IMR-90 (cell line): ENCODE data around the gene MBOAT2. TPM values are rescaled to one million over a fixed set of nuclear protein-coding genes. Genes with fewer than 3 reads are reported as not detected.

ENCODE experiments used
- ATAC-seq: fragments of 200-7000 bp; cut with Tn5 transposase; 2 replicates; pipeline ENCODE4 v1.9.1; 2020; ENCODE audit warnings: low read depth, mild to moderate bottlenecking, moderate library complexity
- BruUV-seq: library from RNA; stranded (reverse); fragments of 400-500 nt; replicated peaks from 2 replicates; lab custom pipeline; 2021; lab: Mats Ljungman, UMichigan
- CTCF ChIA-PET: fragments of 300-600 bp; formaldehyde crosslinking; extraction: SDS; loops from one replicate; lab custom pipeline; 2021; ENCODE audit warnings: antibody characterized with exemption; lab: Yijun Ruan, JAX
- POLR2A ChIA-PET: fragments of 300-600 bp; sonication (Branson Sonifier 250); formaldehyde crosslinking; loops from one replicate; lab custom pipeline; 2022; ENCODE audit warnings: antibody characterized with exemption; ENCODE audit not compliant: unreplicated experiment; lab: Charles Lee
- DNase-seq: peaks from one replicate; pipeline ENCODE4 v3.0.0; 2013
- H2AFZ ChIP-seq: replicated peaks from 2 replicates; pipeline ENCODE3; 2013; ENCODE audit warnings: low read length, mild to moderate bottlenecking; ENCODE audit not compliant: poor library complexity
- H2AK5ac ChIP-seq: 2 replicates; pipeline ENCODE4 v1.6.1; 2013; ENCODE audit warnings: low read depth, low read length, inconsistent platforms
- H2AK9ac ChIP-seq: replicated peaks from 2 replicates; pipeline ENCODE3; 2013; ENCODE audit warnings: mild to moderate bottlenecking, low read depth, low read length, moderate library complexity; ENCODE audit not compliant: poor library complexity
- H2BK120ac ChIP-seq: 2 replicates; pipeline ENCODE4 v1.6.1; 2013; ENCODE audit warnings: low read depth, low read length, inconsistent platforms
- H2BK15ac ChIP-seq: 3 replicates; pipeline ENCODE4 v1.6.1; 2013; ENCODE audit warnings: low read depth, low read length, inconsistent platforms
- H2BK20ac ChIP-seq: 2 replicates; pipeline ENCODE4 v1.6.1; 2013; ENCODE audit warnings: low read depth, mild to moderate bottlenecking, inconsistent platforms, low read length, moderate library complexity
- H2BK5ac ChIP-seq: 2 replicates; pipeline ENCODE4 v1.6.1; 2013; ENCODE audit warnings: mild to moderate bottlenecking, low read depth, low read length, inconsistent platforms; ENCODE audit not compliant: poor library complexity, severe bottlenecking
- H3K14ac ChIP-seq: replicated peaks from 2 replicates; pipeline ENCODE4 v1.6.1; 2013; ENCODE audit warnings: low read depth, low read length, inconsistent platforms
- H3K18ac ChIP-seq: 2 replicates; pipeline ENCODE4 v1.6.1; 2013; ENCODE audit warnings: low read depth, low read length, control low read depth
- H3K23ac ChIP-seq: 2 replicates; pipeline ENCODE4 v1.6.1; 2013; ENCODE audit warnings: low read depth, low read length, inconsistent platforms
- H3K27ac ChIP-seq: 2 replicates; pipeline ENCODE4 v1.5.1; 2013; ENCODE audit warnings: mild to moderate bottlenecking, control low read depth, low read length; ENCODE audit not compliant: insufficient read depth
- H3K27me3 ChIP-seq: 2 replicates; pipeline ENCODE4 v1.6.1; 2013; ENCODE audit warnings: low read length; ENCODE audit not compliant: control insufficient read depth, insufficient read depth
- H3K36me3 ChIP-seq: 2 replicates; pipeline ENCODE4 v1.6.1; 2013; ENCODE audit warnings: low read length, mixed read lengths; ENCODE audit not compliant: control insufficient read depth, insufficient read depth
- H3K4ac ChIP-seq: 2 replicates; pipeline ENCODE4 v1.6.1; 2013; ENCODE audit warnings: low read depth, low read length, inconsistent platforms
- H3K4me1 ChIP-seq: 2 replicates; pipeline ENCODE4 v1.6.1; 2013; ENCODE audit warnings: low read length, mixed read lengths; ENCODE audit not compliant: control insufficient read depth, insufficient read depth
- H3K4me2 ChIP-seq: 2 replicates; pipeline ENCODE4 v1.6.1; 2013; ENCODE audit warnings: low read depth, mild to moderate bottlenecking, control low read depth, low read length, moderate library complexity
- H3K4me3 ChIP-seq: 2 replicates; pipeline ENCODE4 v1.5.1; 2013; ENCODE audit warnings: low read depth, mild to moderate bottlenecking, control low read depth, low read length, moderate library complexity; ENCODE audit not compliant: insufficient read depth
- H3K56ac ChIP-seq: 2 replicates; pipeline ENCODE4 v1.6.1; 2013; ENCODE audit warnings: low read length, inconsistent platforms; ENCODE audit not compliant: insufficient read depth; ENCODE audit errors: extremely low read depth
- H3K79me1 ChIP-seq, 2 experiments: 2 replicates each; pipeline ENCODE4 v1.6.1; 2013; ENCODE audit warnings: low read length in 2 of 2, inconsistent platforms in 1 of 2, low read depth in 1 of 2
- H3K9ac ChIP-seq: 2 replicates; pipeline ENCODE4 v1.6.1; 2013; ENCODE audit warnings: low read depth, low read length, control low read depth
- H3K9me1 ChIP-seq: 2 replicates; pipeline ENCODE4 v1.6.1; 2013; ENCODE audit warnings: low read length, inconsistent platforms; ENCODE audit not compliant: insufficient read depth
- H3K9me3 ChIP-seq: 2 replicates; pipeline ENCODE4 v1.6.1; 2013; ENCODE audit warnings: low read length; ENCODE audit not compliant: control insufficient read depth, insufficient read depth
- H4K20me1 ChIP-seq: 2 replicates; pipeline ENCODE4 v1.6.1; 2013; ENCODE audit warnings: low read length, inconsistent platforms; ENCODE audit not compliant: insufficient read depth
- H4K5ac ChIP-seq: 2 replicates; pipeline ENCODE4 v1.6.1; 2013; ENCODE audit warnings: mild to moderate bottlenecking, low read depth, low read length, control low read depth
- H4K8ac ChIP-seq, 2 experiments: 2 replicates each; pipeline ENCODE4 v1.6.1; 2013; ENCODE audit warnings: low read depth in 2 of 2, low read length in 2 of 2, control low read depth in 1 of 2, inconsistent platforms in 1 of 2
- H4K91ac ChIP-seq: 2 replicates; pipeline ENCODE4 v1.6.1; 2013; ENCODE audit warnings: low read depth, low read length, inconsistent platforms; ENCODE audit not compliant: insufficient read depth
- BHLHE40 ChIP-seq: fragments of 150-350 bp; IDR thresholded peaks from 2 replicates; pipeline ENCODE4 v1.6.1; 2016; ENCODE audit warnings: mild to moderate bottlenecking, low read depth, low read length
- CHD1 ChIP-seq: IDR thresholded peaks from 2 replicates; pipeline ENCODE4 v1.6.1; 2012; ENCODE audit warnings: low read depth, low read length, improper control_type of control experiment
- FOS ChIP-seq: fragments of 150-350 bp; IDR thresholded peaks from 2 replicates; pipeline ENCODE4 v1.6.1; 2016; ENCODE audit warnings: low read depth, low read length
- MAZ ChIP-seq: IDR thresholded peaks from 2 replicates; pipeline ENCODE4 v1.6.1; 2012; ENCODE audit warnings: low read depth, mild to moderate bottlenecking, low read length, improper control_type of control experiment, moderate library complexity, borderline replicate concordance
- MXI1 ChIP-seq: IDR thresholded peaks from 2 replicates; pipeline ENCODE4 v1.6.1; 2012; ENCODE audit warnings: low read depth, mild to moderate bottlenecking, low read length, moderate library complexity, borderline replicate concordance
- NFE2L2 ChIP-seq: fragments of 150-350 bp; IDR thresholded peaks from 2 replicates; pipeline ENCODE4 v1.6.1; 2016; ENCODE audit warnings: low read depth, mild to moderate bottlenecking, low read length
- POLR2A ChIP-seq: IDR thresholded peaks from 2 replicates; pipeline ENCODE4 v1.6.1; 2012; ENCODE audit warnings: mild to moderate bottlenecking, low read depth, low read length
- RAD21 ChIP-seq: IDR thresholded peaks from 2 replicates; pipeline ENCODE4 v1.6.1; 2012; ENCODE audit warnings: low read length, improper control_type of control experiment
- RFX5 ChIP-seq: IDR thresholded peaks from 2 replicates; pipeline ENCODE4 v1.8.0; 2012; ENCODE audit warnings: low read depth, mild to moderate bottlenecking, low read length, moderate library complexity
- WGBS, 2 experiments: methylation state at CpG; one replicate each; pipeline versions ENCODE4 v1.1.5 to v1.1.7; 2013; ENCODE audit warnings: missing lambda C conversion rate in 2 of 2; ENCODE audit not compliant: insufficient read length in 1 of 2; ENCODE audit errors: extremely low coverage in 2 of 2; 5-methylcytosine and 5-hydroxymethylcytosine counted together
- dilution Hi-C: fragments of 300-500 bp; cut with HindIII; formaldehyde crosslinking; loops from one replicate; pipeline ENCODE4 v1.14.3; 2018; ENCODE audit warnings: low sequenced_read_pairs; ENCODE audit not compliant: unreplicated experiment
- in situ Hi-C: fragments of 300-500 bp; cut with MboI; formaldehyde crosslinking; loops from 3 replicates; pipeline ENCODE4 v1.14.3; 2019; ENCODE audit warnings: low sequenced_read_pairs, inconsistent platforms, mixed read lengths
- intact Hi-C: fragments of 100-400 bp; cut with micrococcal nuclease; formaldehyde crosslinking; loops from 2 replicates; pipeline ENCODE4 v1.10.0; 2022
- polyA plus RNA-seq, 3 experiments: library from polyadenylated mRNA; depleted of rRNA; stranded (reverse); fragments of >200 nt; gene quantifications; 2 replicates each; pipeline ENCODE4 v1.2.3, GENCODE V29; 2012; ENCODE audit warnings: low replicate concordance in 1 of 3
- total RNA-seq: library from RNA; depleted of rRNA; stranded (reverse); fragments of >200 nt; gene quantifications from 2 replicates; pipeline ENCODE4 v1.2.3, GENCODE V29; 2012
- TF ChIP-seq, protein P1 (sequence below): fragments of 150-350 bp; IDR thresholded peaks from 2 replicates; pipeline ENCODE4 v1.6.1; 2016; ENCODE audit warnings: low read depth, mild to moderate bottlenecking, low read length, moderate library complexity, borderline replicate concordance
- TF ChIP-seq, protein P2 (sequence below): conservative IDR thresholded peaks from 2 replicates; pipeline ENCODE4 v1.5.1; 2012; ENCODE audit warnings: mild to moderate bottlenecking, low read depth, low read length, improper control_type of control experiment

Gene MBOAT2
- total and polyA plus RNA-seq, 2 of the 4 experiments (the other 2 are of a cell fraction): 33.9 to 102 TPM

DNA sequence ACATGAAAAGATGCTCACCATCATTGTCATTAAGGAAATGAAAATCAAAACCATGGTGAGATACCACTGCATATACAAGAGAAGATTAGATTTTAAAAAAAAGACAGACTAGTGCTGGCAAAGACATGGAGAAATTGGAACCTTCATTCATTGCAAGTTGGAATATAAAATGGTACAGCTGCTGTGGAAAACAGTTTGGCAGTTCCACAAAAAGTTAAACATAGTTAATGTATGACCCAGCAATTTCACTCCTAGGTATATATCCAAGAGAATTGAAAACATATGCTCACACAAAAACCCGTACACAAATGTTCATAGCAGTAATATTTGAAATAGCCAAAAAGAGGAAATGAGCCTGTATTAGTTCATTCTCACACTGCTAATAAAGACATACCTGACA lies 33.7 kb upstream of the MBOAT2 start:
- dilution Hi-C loops: no loop called here
- no peak overlapping the region for H2AK9ac ChIP-seq
- no peak overlapping the region for H2BK15ac ChIP-seq
- peaks cover 3% of the 10 kb centered on the region; the same call in 1 of the 2 replicates for H3K4me1 ChIP-seq
- H3K27me3 ChIP-seq: no peaks in the 10 kb centered on the region
- H2AK5ac ChIP-seq: no peak overlapping the region
- no peak overlapping the region for H3K4ac ChIP-seq
- no peaks in the 10 kb centered on the region for H3K9me3 ChIP-seq
- no peak for TF ChIP-seq RFX5
- no peak for TF ChIP-seq CHD1
- no peak for TF ChIP-seq MAZ
- TF ChIP-seq NFE2L2: no peak
- no peak for TF ChIP-seq MXI1
- TF ChIP-seq POLR2A: no peak
- no peak for TF ChIP-seq BHLHE40
- TF ChIP-seq RAD21: no peak
- TF ChIP-seq, protein P1, sequence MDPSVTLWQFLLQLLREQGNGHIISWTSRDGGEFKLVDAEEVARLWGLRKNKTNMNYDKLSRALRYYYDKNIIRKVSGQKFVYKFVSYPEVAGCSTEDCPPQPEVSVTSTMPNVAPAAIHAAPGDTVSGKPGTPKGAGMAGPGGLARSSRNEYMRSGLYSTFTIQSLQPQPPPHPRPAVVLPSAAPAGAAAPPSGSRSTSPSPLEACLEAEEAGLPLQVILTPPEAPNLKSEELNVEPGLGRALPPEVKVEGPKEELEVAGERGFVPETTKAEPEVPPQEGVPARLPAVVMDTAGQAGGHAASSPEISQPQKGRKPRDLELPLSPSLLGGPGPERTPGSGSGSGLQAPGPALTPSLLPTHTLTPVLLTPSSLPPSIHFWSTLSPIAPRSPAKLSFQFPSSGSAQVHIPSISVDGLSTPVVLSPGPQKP: no peak
- TF ChIP-seq FOS: no peak
- TF ChIP-seq, protein P2, sequence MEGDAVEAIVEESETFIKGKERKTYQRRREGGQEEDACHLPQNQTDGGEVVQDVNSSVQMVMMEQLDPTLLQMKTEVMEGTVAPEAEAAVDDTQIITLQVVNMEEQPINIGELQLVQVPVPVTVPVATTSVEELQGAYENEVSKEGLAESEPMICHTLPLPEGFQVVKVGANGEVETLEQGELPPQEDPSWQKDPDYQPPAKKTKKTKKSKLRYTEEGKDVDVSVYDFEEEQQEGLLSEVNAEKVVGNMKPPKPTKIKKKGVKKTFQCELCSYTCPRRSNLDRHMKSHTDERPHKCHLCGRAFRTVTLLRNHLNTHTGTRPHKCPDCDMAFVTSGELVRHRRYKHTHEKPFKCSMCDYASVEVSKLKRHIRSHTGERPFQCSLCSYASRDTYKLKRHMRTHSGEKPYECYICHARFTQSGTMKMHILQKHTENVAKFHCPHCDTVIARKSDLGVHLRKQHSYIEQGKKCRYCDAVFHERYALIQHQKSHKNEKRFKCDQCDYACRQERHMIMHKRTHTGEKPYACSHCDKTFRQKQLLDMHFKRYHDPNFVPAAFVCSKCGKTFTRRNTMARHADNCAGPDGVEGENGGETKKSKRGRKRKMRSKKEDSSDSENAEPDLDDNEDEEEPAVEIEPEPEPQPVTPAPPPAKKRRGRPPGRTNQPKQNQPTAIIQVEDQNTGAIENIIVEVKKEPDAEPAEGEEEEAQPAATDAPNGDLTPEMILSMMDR: no peak
- no peak overlapping the region for H2AFZ ChIP-seq
- no peak overlapping the region for H2BK20ac ChIP-seq
- no peak overlapping the region for H4K91ac ChIP-seq
- H3K9ac ChIP-seq: no peak overlapping the region
- no peak overlapping the region for H4K5ac ChIP-seq
- no CpG with 5 or more reads among the region's 1 CpG for WGBS, 2 experiments
- in situ Hi-C loops: no loop called here
- peak; percentile 22 for DNase-seq
- no peak overlapping the region for H4K8ac ChIP-seq
- no TSS peak for BruUV-seq
- no peaks in the 10 kb centered on the region for H3K79me1 ChIP-seq
- no peaks in the 10 kb centered on the region for H3K9me1 ChIP-seq
- no peak overlapping the region for H2BK120ac ChIP-seq
- no peak overlapping the region for H3K18ac ChIP-seq
- no peaks in the 10 kb centered on the region for H3K36me3 ChIP-seq
- no peak overlapping the region; the same call in 1 of the 2 replicates for H3K27ac ChIP-seq
- H2BK5ac ChIP-seq: no peak overlapping the region
- no peak; the same call in 1 of the 2 replicates for ATAC-seq
- ChIA-PET POLR2A (no interaction called here), CTCF (no interaction called here)
- H3K23ac ChIP-seq: no peak overlapping the region
- H3K56ac ChIP-seq: no peak overlapping the region
- intact Hi-C loops: no loop called here
- no peak overlapping the region for H3K14ac ChIP-seq
- no peak overlapping the region for H3K4me3 ChIP-seq
- no peak overlapping the region for H3K4me2 ChIP-seq
- H4K20me1 ChIP-seq: no peaks in the 10 kb centered on the region
